Body of pancreas (tissue), 4 donors: ENCODE data around the gene CDK5RAP2.

Experiments
- CTCF ChIP-seq, 7 experiments: fragments of 450-650 bp in 4 of 7; fragments of 200-600 bp in 3 of 7; sonication (generic) in 3 of 7; IDR thresholded peaks; one replicate each; pipeline ENCODE4 v1.5.1; 2016 to 2019; ENCODE audit warnings: antibody characterized with exemption in 7 of 7
- POLR2A ChIP-seq, 3 donors: fragments of 450-650 bp; IDR thresholded peaks; one replicate each; pipeline ENCODE4 v1.6.1; 2016; ENCODE audit warnings: antibody characterized with exemption in 3 of 3, mild to moderate bottlenecking in 2 of 3

GRCh38 chr9:120397453-120397852 lies 182.5 kb downstream of the CDK5RAP2 start:
- TF ChIP-seq POLR2A (IDR thresholded peaks at IDR 0.05): no peak
- TF ChIP-seq CTCF (IDR thresholded peaks at IDR 0.05): no peak
